WTC11 (cell line): ENCODE results near the gene ITGA11.

ENCODE experiments used
- ETV6 ChIP-seq: sonication (generic); formaldehyde crosslinking; IDR thresholded peaks from 2 replicates; pipeline ENCODE4 v1.8.1; 2022; ENCODE audit warnings: mild to moderate bottlenecking, missing genetic modification reagents
- TF ChIP-seq, protein P1 (sequence below): sonication (generic); formaldehyde crosslinking; conservative IDR thresholded peaks from 2 replicates; pipeline ENCODE4 v1.8.1; 2022; ENCODE audit warnings: mild to moderate bottlenecking, missing genetic modification reagents

GRCh38 chr15:68343579-68344225 lies 88.3 kb downstream of the ITGA11 start:
- TF ChIP-seq, protein P1, sequence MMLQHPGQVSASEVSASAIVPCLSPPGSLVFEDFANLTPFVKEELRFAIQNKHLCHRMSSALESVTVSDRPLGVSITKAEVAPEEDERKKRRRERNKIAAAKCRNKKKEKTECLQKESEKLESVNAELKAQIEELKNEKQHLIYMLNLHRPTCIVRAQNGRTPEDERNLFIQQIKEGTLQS (CRISPR knock-in tag), result no peak
- no peak for TF ChIP-seq ETV6 (CRISPR knock-in tag)
